IMR-90 (cell line): ENCODE measurements around the gene NPAS3. TPM values are rescaled to one million over a fixed set of nuclear protein-coding genes. Genes with fewer than 3 reads are reported as not detected.

ENCODE experiments used
- ATAC-seq: fragments of 200-7000 bp; cut with Tn5 transposase; 2 replicates; pipeline ENCODE4 v1.9.1; 2020; ENCODE audit warnings: low read depth, mild to moderate bottlenecking, moderate library complexity
- BruUV-seq: library from RNA; stranded (reverse); fragments of 400-500 nt; replicated peaks from 2 replicates; lab custom pipeline; 2021; lab: Mats Ljungman, UMichigan
- CTCF ChIA-PET: fragments of 300-600 bp; formaldehyde crosslinking; extraction: SDS; loops from one replicate; lab custom pipeline; 2021; ENCODE audit warnings: antibody characterized with exemption; lab: Yijun Ruan, JAX
- POLR2A ChIA-PET: fragments of 300-600 bp; sonication (Branson Sonifier 250); formaldehyde crosslinking; loops from one replicate; lab custom pipeline; 2022; ENCODE audit warnings: antibody characterized with exemption; ENCODE audit not compliant: unreplicated experiment; lab: Charles Lee
- DNase-seq: peaks from one replicate; pipeline ENCODE4 v3.0.0; 2013
- H2AFZ ChIP-seq: replicated peaks from 2 replicates; pipeline ENCODE3; 2013; ENCODE audit warnings: low read length, mild to moderate bottlenecking; ENCODE audit not compliant: poor library complexity
- H2AK5ac ChIP-seq: 2 replicates; pipeline ENCODE4 v1.6.1; 2013; ENCODE audit warnings: low read depth, low read length, inconsistent platforms
- H2AK9ac ChIP-seq: replicated peaks from 2 replicates; pipeline ENCODE3; 2013; ENCODE audit warnings: mild to moderate bottlenecking, low read depth, low read length, moderate library complexity; ENCODE audit not compliant: poor library complexity
- H2BK120ac ChIP-seq: 2 replicates; pipeline ENCODE4 v1.6.1; 2013; ENCODE audit warnings: low read depth, low read length, inconsistent platforms
- H2BK15ac ChIP-seq: 3 replicates; pipeline ENCODE4 v1.6.1; 2013; ENCODE audit warnings: low read depth, low read length, inconsistent platforms
- H2BK20ac ChIP-seq: 2 replicates; pipeline ENCODE4 v1.6.1; 2013; ENCODE audit warnings: low read depth, mild to moderate bottlenecking, inconsistent platforms, low read length, moderate library complexity
- H2BK5ac ChIP-seq: 2 replicates; pipeline ENCODE4 v1.6.1; 2013; ENCODE audit warnings: mild to moderate bottlenecking, low read depth, low read length, inconsistent platforms; ENCODE audit not compliant: poor library complexity, severe bottlenecking
- H3K14ac ChIP-seq: replicated peaks from 2 replicates; pipeline ENCODE4 v1.6.1; 2013; ENCODE audit warnings: low read depth, low read length, inconsistent platforms
- H3K18ac ChIP-seq: 2 replicates; pipeline ENCODE4 v1.6.1; 2013; ENCODE audit warnings: low read depth, low read length, control low read depth
- H3K23ac ChIP-seq: 2 replicates; pipeline ENCODE4 v1.6.1; 2013; ENCODE audit warnings: low read depth, low read length, inconsistent platforms
- H3K27ac ChIP-seq: 2 replicates; pipeline ENCODE4 v1.5.1; 2013; ENCODE audit warnings: mild to moderate bottlenecking, control low read depth, low read length; ENCODE audit not compliant: insufficient read depth
- H3K27me3 ChIP-seq: 2 replicates; pipeline ENCODE4 v1.6.1; 2013; ENCODE audit warnings: low read length; ENCODE audit not compliant: control insufficient read depth, insufficient read depth
- H3K36me3 ChIP-seq: 2 replicates; pipeline ENCODE4 v1.6.1; 2013; ENCODE audit warnings: low read length, mixed read lengths; ENCODE audit not compliant: control insufficient read depth, insufficient read depth
- H3K4ac ChIP-seq: 2 replicates; pipeline ENCODE4 v1.6.1; 2013; ENCODE audit warnings: low read depth, low read length, inconsistent platforms
- H3K4me1 ChIP-seq: 2 replicates; pipeline ENCODE4 v1.6.1; 2013; ENCODE audit warnings: low read length, mixed read lengths; ENCODE audit not compliant: control insufficient read depth, insufficient read depth
- H3K4me2 ChIP-seq: 2 replicates; pipeline ENCODE4 v1.6.1; 2013; ENCODE audit warnings: low read depth, mild to moderate bottlenecking, control low read depth, low read length, moderate library complexity
- H3K4me3 ChIP-seq: 2 replicates; pipeline ENCODE4 v1.5.1; 2013; ENCODE audit warnings: low read depth, mild to moderate bottlenecking, control low read depth, low read length, moderate library complexity; ENCODE audit not compliant: insufficient read depth
- H3K56ac ChIP-seq: 2 replicates; pipeline ENCODE4 v1.6.1; 2013; ENCODE audit warnings: low read length, inconsistent platforms; ENCODE audit not compliant: insufficient read depth; ENCODE audit errors: extremely low read depth
- H3K79me1 ChIP-seq, 2 experiments: 2 replicates each; pipeline ENCODE4 v1.6.1; 2013; ENCODE audit warnings: low read length in 2 of 2, inconsistent platforms in 1 of 2, low read depth in 1 of 2
- H3K9ac ChIP-seq: 2 replicates; pipeline ENCODE4 v1.6.1; 2013; ENCODE audit warnings: low read depth, low read length, control low read depth
- H3K9me1 ChIP-seq: 2 replicates; pipeline ENCODE4 v1.6.1; 2013; ENCODE audit warnings: low read length, inconsistent platforms; ENCODE audit not compliant: insufficient read depth
- H3K9me3 ChIP-seq: 2 replicates; pipeline ENCODE4 v1.6.1; 2013; ENCODE audit warnings: low read length; ENCODE audit not compliant: control insufficient read depth, insufficient read depth
- H4K20me1 ChIP-seq: 2 replicates; pipeline ENCODE4 v1.6.1; 2013; ENCODE audit warnings: low read length, inconsistent platforms; ENCODE audit not compliant: insufficient read depth
- H4K5ac ChIP-seq: 2 replicates; pipeline ENCODE4 v1.6.1; 2013; ENCODE audit warnings: mild to moderate bottlenecking, low read depth, low read length, control low read depth
- H4K8ac ChIP-seq, 2 experiments: 2 replicates each; pipeline ENCODE4 v1.6.1; 2013; ENCODE audit warnings: low read depth in 2 of 2, low read length in 2 of 2, control low read depth in 1 of 2, inconsistent platforms in 1 of 2
- H4K91ac ChIP-seq: 2 replicates; pipeline ENCODE4 v1.6.1; 2013; ENCODE audit warnings: low read depth, low read length, inconsistent platforms; ENCODE audit not compliant: insufficient read depth
- BHLHE40 ChIP-seq: fragments of 150-350 bp; IDR thresholded peaks from 2 replicates; pipeline ENCODE4 v1.6.1; 2016; ENCODE audit warnings: mild to moderate bottlenecking, low read depth, low read length
- CEBPB ChIP-seq: IDR thresholded peaks from 2 replicates; pipeline ENCODE4 v1.6.1; 2012; ENCODE audit warnings: low read depth, low read length, improper control_type of control experiment
- MAFK ChIP-seq: IDR thresholded peaks from 2 replicates; pipeline ENCODE4 v1.6.1; 2012; ENCODE audit warnings: low read depth, low read length, improper control_type of control experiment
- MAZ ChIP-seq: IDR thresholded peaks from 2 replicates; pipeline ENCODE4 v1.6.1; 2012; ENCODE audit warnings: low read depth, mild to moderate bottlenecking, low read length, improper control_type of control experiment, moderate library complexity, borderline replicate concordance
- RCOR1 ChIP-seq: IDR thresholded peaks from 2 replicates; pipeline ENCODE4 v1.6.1; 2012; ENCODE audit warnings: mild to moderate bottlenecking, low read length, improper control_type of control experiment; ENCODE audit not compliant: insufficient replicate concordance
- USF2 ChIP-seq: fragments of 150-350 bp; IDR thresholded peaks from 2 replicates; pipeline ENCODE4 v1.6.1; 2017; ENCODE audit warnings: mild to moderate bottlenecking, antibody characterized with exemption, low read length, low read depth
- WGBS, 2 experiments: methylation state at CpG; one replicate each; pipeline versions ENCODE4 v1.1.5 to v1.1.7; 2013; ENCODE audit warnings: missing lambda C conversion rate in 2 of 2; ENCODE audit not compliant: insufficient read length in 1 of 2; ENCODE audit errors: extremely low coverage in 2 of 2; 5-methylcytosine and 5-hydroxymethylcytosine counted together
- dilution Hi-C: fragments of 300-500 bp; cut with HindIII; formaldehyde crosslinking; loops from one replicate; pipeline ENCODE4 v1.14.3; 2018; ENCODE audit warnings: low sequenced_read_pairs; ENCODE audit not compliant: unreplicated experiment
- in situ Hi-C: fragments of 300-500 bp; cut with MboI; formaldehyde crosslinking; loops from 3 replicates; pipeline ENCODE4 v1.14.3; 2019; ENCODE audit warnings: low sequenced_read_pairs, inconsistent platforms, mixed read lengths
- intact Hi-C: fragments of 100-400 bp; cut with micrococcal nuclease; formaldehyde crosslinking; loops from 2 replicates; pipeline ENCODE4 v1.10.0; 2022
- polyA plus RNA-seq, 3 experiments: library from polyadenylated mRNA; depleted of rRNA; stranded (reverse); fragments of >200 nt; gene quantifications; 2 replicates each; pipeline ENCODE4 v1.2.3, GENCODE V29; 2012; ENCODE audit warnings: low replicate concordance in 1 of 3
- total RNA-seq: library from RNA; depleted of rRNA; stranded (reverse); fragments of >200 nt; gene quantifications from 2 replicates; pipeline ENCODE4 v1.2.3, GENCODE V29; 2012

NPAS3 gene
- total and polyA plus RNA-seq, 2 of the 4 experiments (the other 2 are of a cell fraction), result not detected

DNA sequence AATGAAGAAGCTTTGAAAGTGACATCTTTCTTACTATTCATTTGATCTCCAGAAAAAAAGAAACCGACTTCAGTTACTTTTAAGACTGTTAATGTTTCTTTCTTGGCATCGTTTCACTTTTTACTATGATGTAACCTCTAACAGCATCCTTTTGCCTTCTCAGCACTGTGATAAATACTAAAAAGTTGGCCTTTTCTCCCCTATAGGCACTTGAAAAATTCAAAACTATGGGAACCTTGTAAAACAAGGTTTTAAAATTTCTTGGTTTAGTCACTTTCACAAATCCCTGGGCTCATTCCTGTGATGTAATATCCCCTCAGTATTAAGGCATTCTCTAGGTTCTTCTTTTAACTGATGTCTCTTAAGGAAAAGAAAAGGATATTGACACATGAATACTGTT, 730.4 kb downstream of the NPAS3 start:
- no peak overlapping the region for H4K5ac ChIP-seq
- H3K27ac ChIP-seq, result no peak overlapping the region
- H3K9ac ChIP-seq, result no peak overlapping the region
- H3K4me1 ChIP-seq, result no peaks in the 10 kb centered on the region
- ATAC-seq, result no peak
- no peaks in the 10 kb centered on the region for H3K9me3 ChIP-seq
- no peak overlapping the region for H4K91ac ChIP-seq
- H3K23ac ChIP-seq, result no peak overlapping the region
- BruUV-seq, result no TSS peak
- no peak for DNase-seq
- in situ Hi-C loops, result no loop called here
- no peaks in the 10 kb centered on the region for H3K27me3 ChIP-seq
- H3K4me2 ChIP-seq, result no peak overlapping the region
- H2AK9ac ChIP-seq, result no peak overlapping the region
- no peak overlapping the region for H4K8ac ChIP-seq
- H3K36me3 ChIP-seq, result no peaks in the 10 kb centered on the region
- dilution Hi-C loops, result no loop called here
- WGBS, 2 experiments, result no CpG with 5 or more reads among the region's 2 CpGs
- no peak overlapping the region for H3K4me3 ChIP-seq
- H3K9me1 ChIP-seq, result no peaks in the 10 kb centered on the region
- TF ChIP-seq CEBPB, result no peak
- no peak for TF ChIP-seq BHLHE40
- TF ChIP-seq MAFK, result no peak
- TF ChIP-seq MAZ, result no peak
- no peak for TF ChIP-seq RCOR1
- TF ChIP-seq USF2, result no peak
- no peak overlapping the region for H3K56ac ChIP-seq
- intact Hi-C loops, result no loop called here
- no peak overlapping the region for H2BK15ac ChIP-seq
- POLR2A ChIA-PET, result no interaction called here
- no peaks in the 10 kb centered on the region for H3K79me1 ChIP-seq
- no peak overlapping the region for H2BK20ac ChIP-seq
- H2BK120ac ChIP-seq, result no peak overlapping the region
- H4K20me1 ChIP-seq, result no peaks in the 10 kb centered on the region
- H2AFZ ChIP-seq, result no peak overlapping the region
- H3K14ac ChIP-seq, result no peak overlapping the region
- H3K18ac ChIP-seq, result no peak overlapping the region
- no peak overlapping the region for H2BK5ac ChIP-seq
- H3K4ac ChIP-seq, result no peak overlapping the region
- CTCF ChIA-PET, result no interaction called here
- no peak overlapping the region for H2AK5ac ChIP-seq
